ENCODE results near the gene FEZF1.
"Not testable (repeated sequence)": the region's sequence is repeated elsewhere in the genome, so short reads cannot be mapped to it uniquely, and the experiment has no call there.

FEZF1 gene

GRCh38 chr7:122300211-122300932 is 4.2 kb downstream of the FEZF1 start:
- Histone ChIP-seq H3K9me3 (ENCODE audit: control insufficient read depth in 2 of 2, low read length in 2 of 2) (peaks cover 0 to 2% of the 10 kb centered on the region in 2 donors), H3K36me3 (ENCODE audit: control insufficient read depth in 2 of 2, insufficient read depth in 2 of 2, low read length in 2 of 2) (no peaks in the 10 kb centered on the region), H3K4me1 (ENCODE audit: control insufficient read depth in 2 of 2, insufficient read depth in 2 of 2, low read length in 2 of 2) (peaks cover 6% of the 10 kb centered on the region in 2 donors), H3K4me3 (ENCODE audit: low read length in 2 of 2) (no peak overlapping the region), H3K27ac (ENCODE audit: low read depth in 2 of 2, low read length in 2 of 2) (no peak overlapping the region), H3K27me3 (ENCODE audit: control insufficient read depth in 2 of 2, insufficient read depth in 2 of 2, low read length in 2 of 2) (peaks cover 53 to 57% of the 10 kb centered on the region in 2 donors), H3K9ac (ENCODE audit: low read depth in 1 of 2, low read length in 2 of 2) (no peak overlapping the region)

GRCh38 chr7:122299624-122300210 is 4.8 kb downstream of the FEZF1 start:
- Histone ChIP-seq H3K4me1 (ENCODE audit: control insufficient read depth in 2 of 2, insufficient read depth in 2 of 2, low read length in 2 of 2) (peaks cover 0 to 6% of the 10 kb centered on the region in 2 donors), H3K36me3 (ENCODE audit: control insufficient read depth in 2 of 2, insufficient read depth in 2 of 2, low read length in 2 of 2) (no peaks in the 10 kb centered on the region), H3K27me3 (ENCODE audit: control insufficient read depth in 2 of 2, insufficient read depth in 2 of 2, low read length in 2 of 2) (peaks cover 52 to 53% of the 10 kb centered on the region in 2 donors), H3K9ac (ENCODE audit: low read depth in 1 of 2, low read length in 2 of 2) (no peak overlapping the region), H3K27ac (ENCODE audit: low read depth in 2 of 2, low read length in 2 of 2) (no peak overlapping the region), H3K4me3 (ENCODE audit: low read length in 2 of 2) (no peak overlapping the region), H3K9me3 (ENCODE audit: control insufficient read depth in 2 of 2, low read length in 2 of 2) (peaks cover 0 to 2% of the 10 kb centered on the region in 2 donors)

GRCh38 chr7:122298618-122299017 is 5.9 kb downstream of the FEZF1 start:
- Histone ChIP-seq H3K36me3 (ENCODE audit: control insufficient read depth in 2 of 2, insufficient read depth in 2 of 2, low read length in 2 of 2) (no peaks in the 10 kb centered on the region), H3K4me1 (ENCODE audit: control insufficient read depth in 2 of 2, insufficient read depth in 2 of 2, low read length in 2 of 2) (peaks cover 0 to 2% of the 10 kb centered on the region in 2 donors), H3K9ac (ENCODE audit: low read depth in 1 of 2, low read length in 2 of 2) (no peak overlapping the region), H3K27me3 (ENCODE audit: control insufficient read depth in 2 of 2, insufficient read depth in 2 of 2, low read length in 2 of 2) (peaks cover 42 to 44% of the 10 kb centered on the region in 2 donors), H3K27ac (ENCODE audit: low read depth in 2 of 2, low read length in 2 of 2) (no peak overlapping the region), H3K9me3 (ENCODE audit: control insufficient read depth in 2 of 2, low read length in 2 of 2) (peaks cover 0 to under 1% of the 10 kb centered on the region in 2 donors), H3K4me3 (ENCODE audit: low read length in 2 of 2) (no peak overlapping the region)

- Histone ChIP-seq H3K9me3 (ENCODE audit: control insufficient read depth in 2 of 2, low read length in 2 of 2) (no peaks in the 10 kb centered on the region), H3K36me3 (ENCODE audit: control insufficient read depth in 2 of 2, insufficient read depth in 2 of 2, low read length in 2 of 2) (no peaks in the 10 kb centered on the region), H3K27me3 (ENCODE audit: control insufficient read depth in 2 of 2, insufficient read depth in 2 of 2, low read length in 2 of 2) (peaks cover 40% of the 10 kb centered on the region in 2 donors), H3K27ac (ENCODE audit: low read depth in 2 of 2, low read length in 2 of 2) (no peak overlapping the region), H3K9ac (ENCODE audit: low read depth in 1 of 2, low read length in 2 of 2) (no peak overlapping the region), H3K4me1 (ENCODE audit: control insufficient read depth in 2 of 2, insufficient read depth in 2 of 2, low read length in 2 of 2) (peaks cover 0 to 2% of the 10 kb centered on the region in 2 donors), H3K4me3 (ENCODE audit: low read length in 2 of 2) (no peak overlapping the region)
Observed at GRCh38 chr7:122298131-122298530, 6.4 kb downstream of the FEZF1 start.

GRCh38 chr7:122291189-122291588 is 13.4 kb downstream of the FEZF1 start:
- Histone ChIP-seq H3K4me3 (ENCODE audit: low read length in 2 of 2) (no peak overlapping the region), H3K4me1 (ENCODE audit: control insufficient read depth in 2 of 2, insufficient read depth in 2 of 2, low read length in 2 of 2) (no peaks in the 10 kb centered on the region), H3K27ac (ENCODE audit: low read depth in 2 of 2, low read length in 2 of 2) (no peak overlapping the region), H3K36me3 (ENCODE audit: control insufficient read depth in 2 of 2, insufficient read depth in 2 of 2, low read length in 2 of 2) (no peaks in the 10 kb centered on the region), H3K9ac (ENCODE audit: low read depth in 1 of 2, low read length in 2 of 2) (no peak overlapping the region), H3K27me3 (ENCODE audit: control insufficient read depth in 2 of 2, insufficient read depth in 2 of 2, low read length in 2 of 2) (no peaks in the 10 kb centered on the region), H3K9me3 (ENCODE audit: control insufficient read depth in 2 of 2, low read length in 2 of 2) (no peaks in the 10 kb centered on the region)

DNA sequence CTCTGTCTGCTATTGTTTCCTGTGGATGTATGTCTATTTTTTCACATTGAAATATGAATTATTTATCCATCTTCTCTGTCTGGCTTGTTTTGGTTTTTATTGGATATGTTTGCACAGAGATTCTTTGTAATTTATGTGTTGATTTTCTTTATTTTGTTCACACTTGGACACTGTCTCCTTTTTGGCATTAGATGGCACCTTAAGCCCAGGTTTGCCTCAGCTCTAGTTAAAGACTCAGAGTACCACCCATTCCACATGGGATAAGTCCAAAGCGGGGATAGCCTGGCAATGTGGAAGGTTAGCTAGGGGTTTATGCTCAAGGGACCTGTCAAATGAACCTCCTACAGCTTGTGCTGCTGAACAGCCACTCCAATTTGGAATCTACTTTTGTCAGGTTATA is 14.1 kb downstream of the FEZF1 start:
- Histone ChIP-seq H3K27ac (ENCODE audit: low read depth in 2 of 2, low read length in 2 of 2) (no peak overlapping the region), H3K36me3 (ENCODE audit: control insufficient read depth in 2 of 2, insufficient read depth in 2 of 2, low read length in 2 of 2) (no peaks in the 10 kb centered on the region), H3K9ac (ENCODE audit: low read depth in 1 of 2, low read length in 2 of 2) (no peak overlapping the region), H3K27me3 (ENCODE audit: control insufficient read depth in 2 of 2, insufficient read depth in 2 of 2, low read length in 2 of 2) (no peaks in the 10 kb centered on the region), H3K4me3 (ENCODE audit: low read length in 2 of 2) (no peak overlapping the region), H3K4me1 (ENCODE audit: control insufficient read depth in 2 of 2, insufficient read depth in 2 of 2, low read length in 2 of 2) (no peaks in the 10 kb centered on the region), H3K9me3 (ENCODE audit: control insufficient read depth in 2 of 2, low read length in 2 of 2) (no peaks in the 10 kb centered on the region)

- no peaks in the 10 kb centered on the region for H3K4me1 ChIP-seq (ENCODE audit: control insufficient read depth in 2 of 2, insufficient read depth in 2 of 2, low read length in 2 of 2)
- H3K27me3 ChIP-seq (ENCODE audit: control insufficient read depth in 2 of 2, insufficient read depth in 2 of 2, low read length in 2 of 2) = no peaks in the 10 kb centered on the region
- no peak overlapping the region for H3K27ac ChIP-seq (ENCODE audit: low read depth in 2 of 2, low read length in 2 of 2)
- H3K4me3 ChIP-seq (ENCODE audit: low read length in 2 of 2) = no peak overlapping the region
- H3K9me3 ChIP-seq (ENCODE audit: control insufficient read depth in 2 of 2, low read length in 2 of 2) = no peaks in the 10 kb centered on the region
- H3K9ac ChIP-seq (ENCODE audit: low read depth in 1 of 2, low read length in 2 of 2) = no peak overlapping the region
- no peaks in the 10 kb centered on the region for H3K36me3 ChIP-seq (ENCODE audit: control insufficient read depth in 2 of 2, insufficient read depth in 2 of 2, low read length in 2 of 2)
Observed at GRCh38 chr7:122289426-122289825, 15.1 kb downstream of the FEZF1 start.

DNA sequence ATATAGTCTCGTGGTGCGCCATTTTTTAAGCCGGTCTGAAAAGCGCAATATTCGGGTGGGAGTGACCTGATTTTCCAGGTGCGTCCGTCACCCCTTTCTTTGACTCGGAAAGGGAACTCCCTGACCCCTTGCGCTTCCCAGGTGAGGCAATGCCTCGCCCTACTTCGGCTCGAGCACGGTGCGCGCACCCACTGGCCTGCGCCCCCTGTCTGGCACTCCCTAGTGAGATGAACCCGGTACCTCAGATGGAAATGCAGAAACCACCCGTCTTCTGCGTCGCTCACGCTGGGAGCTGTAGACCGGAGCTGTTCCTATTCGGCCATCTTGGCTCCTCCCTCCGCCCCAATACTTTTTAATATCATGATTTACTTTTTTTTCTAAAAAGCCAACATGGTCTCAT is 19.9 kb downstream of the FEZF1 start:
- not testable (repeated sequence) for H3K36me3 ChIP-seq (ENCODE audit: control insufficient read depth in 2 of 2, insufficient read depth in 2 of 2, low read length in 2 of 2); H3K27me3 ChIP-seq (ENCODE audit: control insufficient read depth in 2 of 2, insufficient read depth in 2 of 2, low read length in 2 of 2); H3K9ac ChIP-seq (ENCODE audit: low read depth in 1 of 2, low read length in 2 of 2); H3K9me3 ChIP-seq (ENCODE audit: control insufficient read depth in 2 of 2, low read length in 2 of 2); H3K4me1 ChIP-seq (ENCODE audit: control insufficient read depth in 2 of 2, insufficient read depth in 2 of 2, low read length in 2 of 2); H3K27ac ChIP-seq (ENCODE audit: low read depth in 2 of 2, low read length in 2 of 2)
- peak overlapping the region in 1 of 2 donors; percentile 13 for H3K4me3 ChIP-seq (ENCODE audit: low read length in 2 of 2)

DNA sequence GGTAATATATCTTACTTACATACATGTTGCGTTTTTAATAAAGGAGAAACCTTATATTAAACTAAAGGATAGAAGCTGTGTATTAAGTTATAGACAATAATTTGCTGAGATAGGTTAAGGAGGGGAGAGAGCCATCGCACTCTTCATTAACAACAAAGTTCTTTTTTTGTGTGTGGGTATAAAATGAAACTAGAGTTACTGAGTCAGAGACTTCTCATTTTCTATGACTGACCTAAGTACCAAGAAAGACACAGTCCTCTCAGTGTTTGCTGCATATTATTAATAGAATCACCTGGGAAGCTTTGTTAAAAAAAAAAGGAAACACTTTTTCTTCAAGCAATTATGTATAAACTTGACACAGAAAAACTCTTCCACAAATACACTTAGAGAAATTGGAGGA is 31.4 kb downstream of the FEZF1 start:
- no peak overlapping the region for H3K4me3 ChIP-seq (ENCODE audit: low read length in 2 of 2)
- H3K27me3 ChIP-seq (ENCODE audit: control insufficient read depth in 2 of 2, insufficient read depth in 2 of 2, low read length in 2 of 2) = no peaks in the 10 kb centered on the region
- H3K9ac ChIP-seq (ENCODE audit: low read depth in 1 of 2, low read length in 2 of 2) = no peak overlapping the region
- no peaks in the 10 kb centered on the region for H3K9me3 ChIP-seq (ENCODE audit: control insufficient read depth in 2 of 2, low read length in 2 of 2)
- no peaks in the 10 kb centered on the region for H3K4me1 ChIP-seq (ENCODE audit: control insufficient read depth in 2 of 2, insufficient read depth in 2 of 2, low read length in 2 of 2)
- no peaks in the 10 kb centered on the region for H3K36me3 ChIP-seq (ENCODE audit: control insufficient read depth in 2 of 2, insufficient read depth in 2 of 2, low read length in 2 of 2)
- no peak overlapping the region for H3K27ac ChIP-seq (ENCODE audit: low read depth in 2 of 2, low read length in 2 of 2)

GRCh38 chr7:122269241-122269640 is 35.3 kb downstream of the FEZF1 start:
- no peak overlapping the region for H3K9ac ChIP-seq (ENCODE audit: low read depth in 1 of 2, low read length in 2 of 2)
- no peaks in the 10 kb centered on the region for H3K9me3 ChIP-seq (ENCODE audit: control insufficient read depth in 2 of 2, low read length in 2 of 2)
- H3K4me1 ChIP-seq (ENCODE audit: control insufficient read depth in 2 of 2, insufficient read depth in 2 of 2, low read length in 2 of 2) = no peaks in the 10 kb centered on the region
- no peak overlapping the region for H3K27ac ChIP-seq (ENCODE audit: low read depth in 2 of 2, low read length in 2 of 2)
- no peak overlapping the region for H3K4me3 ChIP-seq (ENCODE audit: low read length in 2 of 2)
- H3K27me3 ChIP-seq (ENCODE audit: control insufficient read depth in 2 of 2, insufficient read depth in 2 of 2, low read length in 2 of 2) = no peaks in the 10 kb centered on the region
- H3K36me3 ChIP-seq (ENCODE audit: control insufficient read depth in 2 of 2, insufficient read depth in 2 of 2, low read length in 2 of 2) = no peaks in the 10 kb centered on the region
